ENCODE measurements around the gene ZNF622. TPM values are rescaled to one million over a fixed set of nuclear protein-coding genes. Genes with fewer than 3 reads are reported as not detected.
A peak's percentile ranks its signal among the peaks of the same experiment; 100 is the strongest.

ZNF622 gene
- 75.5 TPM for total RNA-seq

- DNase-seq (ENCODE audit: low spot score in 2 of 2): peak; percentile 74 to 95
- intact Hi-C loops (cut with DNase I): no loop called here
These were observed at the start of gene ZNF622 for GRCh38 chr5:16465544-16466432. TSS of gene ZNF622 (minus strand) at chr5:16465800. CDS start at chr5:16465665, 135 bp downstream.

GRCh38 chr5:16510098-16510497, 44.5 kb upstream of the ZNF622 start:
- TF ChIP-seq CTCF (IDR thresholded peaks at IDR 0.05): no peak
- Histone ChIP-seq H3K4me3 (no peak overlapping the region), H3K4me1 (peaks cover 0 to 3% of the 10 kb centered on the region in 2 donors), H3K9me3 (no peaks in the 10 kb centered on the region), H3K36me3 (no peaks in the 10 kb centered on the region), H3K27ac (no peak overlapping the region), H3K27me3 (no peaks in the 10 kb centered on the region)
- intact Hi-C loops (cut with DNase I): no loop called here
- DNase-seq (ENCODE audit: low spot score in 2 of 2): no peak

More at GRCh38 chr5:16465544-16466432, at the start of gene ZNF622:
- no peaks in the 10 kb centered on the region for H3K9me3 ChIP-seq
- H3K4me1 ChIP-seq: peaks cover 0 to 21% of the 10 kb centered on the region in 2 donors
- H3K36me3 ChIP-seq: peaks cover 23 to 28% of the 10 kb centered on the region in 2 donors
- H3K27ac ChIP-seq: peak within 1 kb of the TSS; percentile 74 to 86
- no peaks in the 10 kb centered on the region for H3K27me3 ChIP-seq
- H3K4me3 ChIP-seq: peak within 1 kb of the TSS; percentile 73 to 91
- no peak for TF ChIP-seq CTCF (IDR thresholded peaks at IDR 0.05)

- no peak for TF ChIP-seq CTCF (IDR thresholded peaks at IDR 0.05)
- Histone ChIP-seq H3K36me3 (no peaks in the 10 kb centered on the region), H3K27ac (peak overlapping the region; percentile 35 to 65), H3K9me3 (no peaks in the 10 kb centered on the region), H3K4me3 (peak overlapping the region; percentile 23 to 39), H3K27me3 (no peaks in the 10 kb centered on the region), H3K4me1 (peaks cover 0 to 3% of the 10 kb centered on the region in 2 donors)
- no peak for DNase-seq (ENCODE audit: low spot score in 2 of 2)
- intact Hi-C loops (cut with DNase I): loop anchor here (5.0 kb wide), 1 partner anchor 38 kb away; no protein-coding TSS in a partner anchor
These were observed 43.3 kb upstream of the ZNF622 start for GRCh38 chr5:16508730-16509531.

GRCh38 chr5:16507716-16508115, 42.1 kb upstream of the ZNF622 start:
- TF ChIP-seq CTCF (IDR thresholded peaks at IDR 0.05): no peak

GRCh38 chr5:16505904-16506303, 40.3 kb upstream of the ZNF622 start:
- intact Hi-C loops (cut with DNase I): loop anchor here (5.0 kb wide), 1 partner anchor 41 kb away; no protein-coding TSS in a partner anchor
- H3K36me3 ChIP-seq: no peaks in the 10 kb centered on the region
- no peaks in the 10 kb centered on the region for H3K27me3 ChIP-seq
- H3K27ac ChIP-seq: no peak overlapping the region
- H3K9me3 ChIP-seq: no peaks in the 10 kb centered on the region
- peaks cover 0 to 3% of the 10 kb centered on the region in 2 donors for H3K4me1 ChIP-seq
- TF ChIP-seq CTCF (IDR thresholded peaks at IDR 0.05): no peak
- H3K4me3 ChIP-seq: no peak overlapping the region
- DNase-seq (ENCODE audit: low spot score in 2 of 2): no peak

More at GRCh38 chr5:16507716-16508115, 42.1 kb upstream of the ZNF622 start:
- no peaks in the 10 kb centered on the region for H3K9me3 ChIP-seq
- H3K4me3 ChIP-seq: peak overlapping the region in 1 of 2 donors; percentile 39
- no peaks in the 10 kb centered on the region for H3K27me3 ChIP-seq
- no peak overlapping the region for H3K27ac ChIP-seq
- no peak for DNase-seq (ENCODE audit: low spot score in 2 of 2)
- H3K4me1 ChIP-seq: peaks cover 0 to 3% of the 10 kb centered on the region in 2 donors
- intact Hi-C loops (cut with DNase I): loop anchor here (5.0 kb wide), 1 partner anchor 40 kb away; no protein-coding TSS in a partner anchor
- H3K36me3 ChIP-seq: no peaks in the 10 kb centered on the region

Data from ascending aorta (tissue), 2 donors.